ENCODE data around the gene RIC8B.

The RIC8B gene

GRCh38 chr12:106854723-106855122 is 80.2 kb downstream of the RIC8B start:
- Mint-ChIP-seq H3K4me1 (peaks cover 4% of the 10 kb centered on the region), H3K9me3 (no peaks in the 10 kb centered on the region), H3K4me3 (no peak overlapping the region), H3K27ac (no peak overlapping the region), H3K36me3 (peaks cover 16% of the 10 kb centered on the region), H3K27me3 (no peaks in the 10 kb centered on the region)
- CTCF ChIA-PET: interaction anchor here (0.6 kb wide), 1 partner anchor 64 kb away, joined by 3 read pairs; no protein-coding TSS in a partner anchor
- no peak for DNase-seq

GRCh38 chr12:106855221-106855758 is 80.8 kb downstream of the RIC8B start:
- H3K4me3 Mint-ChIP-seq: no peak overlapping the region
- no peak overlapping the region for H3K27ac Mint-ChIP-seq
- H3K27me3 Mint-ChIP-seq: no peaks in the 10 kb centered on the region
- DNase-seq: no peak
- CTCF ChIA-PET: interaction anchor here (0.6 kb wide), 1 partner anchor 63 kb away, joined by 3 read pairs; no protein-coding TSS in a partner anchor
- H3K9me3 Mint-ChIP-seq: no peaks in the 10 kb centered on the region
- H3K36me3 Mint-ChIP-seq: peaks cover 18% of the 10 kb centered on the region
- H3K4me1 Mint-ChIP-seq: peaks cover 4% of the 10 kb centered on the region

- H3K36me3 Mint-ChIP-seq: peaks cover 23% of the 10 kb centered on the region
- H3K27me3 Mint-ChIP-seq: no peaks in the 10 kb centered on the region
- no peaks in the 10 kb centered on the region for H3K9me3 Mint-ChIP-seq
- DNase-seq: no peak
- CTCF ChIA-PET: no interaction called here
- no peak overlapping the region for H3K4me3 Mint-ChIP-seq
- no peaks in the 10 kb centered on the region for H3K4me1 Mint-ChIP-seq
- no peak overlapping the region for H3K27ac Mint-ChIP-seq
Observed at GRCh38 chr12:106861984-106862916, 87.8 kb downstream of the RIC8B start.

GRCh38 chr12:106863189-106863588 is 88.7 kb downstream of the RIC8B start:
- CTCF ChIA-PET: no interaction called here
- Mint-ChIP-seq H3K4me1 (no peaks in the 10 kb centered on the region), H3K27me3 (no peaks in the 10 kb centered on the region), H3K36me3 (peaks cover 21% of the 10 kb centered on the region), H3K27ac (no peak overlapping the region), H3K9me3 (no peaks in the 10 kb centered on the region), H3K4me3 (no peak overlapping the region)
- DNase-seq: no peak

GRCh38 chr12:106865683-106866082 is 91.2 kb downstream of the RIC8B start:
- H3K4me3 Mint-ChIP-seq: no peak overlapping the region
- no peak for DNase-seq
- H3K9me3 Mint-ChIP-seq: no peaks in the 10 kb centered on the region
- H3K36me3 Mint-ChIP-seq: peaks cover 13% of the 10 kb centered on the region
- H3K27ac Mint-ChIP-seq: no peak overlapping the region
- CTCF ChIA-PET: no interaction called here
- H3K27me3 Mint-ChIP-seq: no peaks in the 10 kb centered on the region
- no peaks in the 10 kb centered on the region for H3K4me1 Mint-ChIP-seq

- CTCF ChIA-PET: no interaction called here
- Mint-ChIP-seq H3K4me1 (no peaks in the 10 kb centered on the region), H3K27me3 (no peaks in the 10 kb centered on the region), H3K27ac (no peak overlapping the region), H3K9me3 (no peaks in the 10 kb centered on the region), H3K36me3 (peaks cover 11% of the 10 kb centered on the region), H3K4me3 (no peak overlapping the region)
- no peak for DNase-seq
Observed at GRCh38 chr12:106866426-106867080, 92.1 kb downstream of the RIC8B start.

GRCh38 chr12:106867651-106868050 is 93.2 kb downstream of the RIC8B start:
- H3K9me3 Mint-ChIP-seq: no peaks in the 10 kb centered on the region
- H3K27me3 Mint-ChIP-seq: no peaks in the 10 kb centered on the region
- no peak overlapping the region for H3K4me3 Mint-ChIP-seq
- DNase-seq: no peak
- H3K36me3 Mint-ChIP-seq: peaks cover 10% of the 10 kb centered on the region
- CTCF ChIA-PET: interaction anchor here (0.8 kb wide), 1 partner anchor 26 kb away, joined by 4 read pairs; no protein-coding TSS in a partner anchor
- no peaks in the 10 kb centered on the region for H3K4me1 Mint-ChIP-seq
- no peak overlapping the region for H3K27ac Mint-ChIP-seq

- H3K4me1 Mint-ChIP-seq: no peaks in the 10 kb centered on the region
- H3K9me3 Mint-ChIP-seq: no peaks in the 10 kb centered on the region
- H3K27me3 Mint-ChIP-seq: no peaks in the 10 kb centered on the region
- DNase-seq: no peak
- no peak overlapping the region for H3K27ac Mint-ChIP-seq
- peaks cover 14% of the 10 kb centered on the region for H3K36me3 Mint-ChIP-seq
- no peak overlapping the region for H3K4me3 Mint-ChIP-seq
- CTCF ChIA-PET: no interaction called here
Observed at GRCh38 chr12:106868982-106869700, 94.7 kb downstream of the RIC8B start.

GRCh38 chr12:106870116-106870515 is 95.6 kb downstream of the RIC8B start:
- no peak overlapping the region for H3K27ac Mint-ChIP-seq
- no peak overlapping the region for H3K4me3 Mint-ChIP-seq
- no peak for DNase-seq
- H3K27me3 Mint-ChIP-seq: no peaks in the 10 kb centered on the region
- CTCF ChIA-PET: no interaction called here
- peaks cover 13% of the 10 kb centered on the region for H3K36me3 Mint-ChIP-seq
- no peaks in the 10 kb centered on the region for H3K4me1 Mint-ChIP-seq
- no peaks in the 10 kb centered on the region for H3K9me3 Mint-ChIP-seq

GRCh38 chr12:106871477-106871876 is 97.0 kb downstream of the RIC8B start:
- Mint-ChIP-seq H3K27ac (no peak overlapping the region), H3K27me3 (no peaks in the 10 kb centered on the region), H3K4me3 (no peak overlapping the region), H3K4me1 (no peaks in the 10 kb centered on the region), H3K9me3 (no peaks in the 10 kb centered on the region), H3K36me3 (peaks cover 15% of the 10 kb centered on the region)
- CTCF ChIA-PET: no interaction called here
- DNase-seq: no peak

GRCh38 chr12:106873983-106874382 is 99.5 kb downstream of the RIC8B start:
- peaks cover 16% of the 10 kb centered on the region for H3K36me3 Mint-ChIP-seq
- no peak overlapping the region for H3K27ac Mint-ChIP-seq
- no peaks in the 10 kb centered on the region for H3K4me1 Mint-ChIP-seq
- no peak overlapping the region for H3K4me3 Mint-ChIP-seq
- no peak for DNase-seq
- no peaks in the 10 kb centered on the region for H3K27me3 Mint-ChIP-seq
- no peaks in the 10 kb centered on the region for H3K9me3 Mint-ChIP-seq
- CTCF ChIA-PET: no interaction called here

- CTCF ChIA-PET: no interaction called here
- H3K27me3 Mint-ChIP-seq: no peaks in the 10 kb centered on the region
- H3K9me3 Mint-ChIP-seq: no peaks in the 10 kb centered on the region
- no peak for DNase-seq
- no peak overlapping the region for H3K4me3 Mint-ChIP-seq
- H3K36me3 Mint-ChIP-seq: peaks cover 15% of the 10 kb centered on the region
- H3K27ac Mint-ChIP-seq: no peak overlapping the region
- no peaks in the 10 kb centered on the region for H3K4me1 Mint-ChIP-seq
Observed at GRCh38 chr12:106878804-106879203, 104.3 kb downstream of the RIC8B start.

GRCh38 chr12:106879612-106880011 is 105.1 kb downstream of the RIC8B start:
- H3K36me3 Mint-ChIP-seq: peaks cover 12% of the 10 kb centered on the region
- no peak overlapping the region for H3K27ac Mint-ChIP-seq
- DNase-seq: no peak
- H3K27me3 Mint-ChIP-seq: no peaks in the 10 kb centered on the region
- CTCF ChIA-PET: no interaction called here
- no peaks in the 10 kb centered on the region for H3K4me1 Mint-ChIP-seq
- H3K4me3 Mint-ChIP-seq: no peak overlapping the region
- no peaks in the 10 kb centered on the region for H3K9me3 Mint-ChIP-seq

- Mint-ChIP-seq H3K27me3 (no peaks in the 10 kb centered on the region), H3K36me3 (peaks cover 16% of the 10 kb centered on the region), H3K4me3 (no peak overlapping the region), H3K27ac (no peak overlapping the region), H3K9me3 (no peaks in the 10 kb centered on the region), H3K4me1 (no peaks in the 10 kb centered on the region)
- DNase-seq: no peak
- CTCF ChIA-PET: interaction anchor here (1.3 kb wide), 1 partner anchor 24 kb away, joined by 3 read pairs; no protein-coding TSS in a partner anchor
Observed at GRCh38 chr12:106883426-106883825, 108.9 kb downstream of the RIC8B start.

Measured in activated naive CD4-positive, alpha-beta T cell treated with anti-CD3 and anti-CD28 coated beads, Interleukin-2, amount 10 ng/mL, durations not matched to agents 7 days and 5 days (primary cell).